Measurements from ENCODE around the gene PCBP3.

Gene PCBP3

GRCh38 chr21:45788637-45789506 is 145.3 kb downstream of the PCBP3 start:
- no peak for DNase-seq (ENCODE audit: low read depth in 1 of 2, low spot score in 1 of 2)
- TF ChIP-seq JUND (IDR thresholded peaks at IDR 0.05; ENCODE audit: low read depth) = no peak
- in situ Hi-C loops (cut with HindIII; ENCODE audit: low pct_unique_long_range_greater_than_20kb, low sequenced_read_pairs) = no loop called here

- no peak for TF ChIP-seq JUND (IDR thresholded peaks at IDR 0.05; ENCODE audit: low read depth)
- DNase-seq (ENCODE audit: low read depth in 1 of 2, low spot score in 1 of 2) = no peak
- in situ Hi-C loops (cut with HindIII; ENCODE audit: low pct_unique_long_range_greater_than_20kb, low sequenced_read_pairs) = no loop called here
Observed at GRCh38 chr21:45790427-45790826, 146.9 kb downstream of the PCBP3 start.

GRCh38 chr21:45791562-45792418 is 148.3 kb downstream of the PCBP3 start:
- in situ Hi-C loops (cut with HindIII; ENCODE audit: low pct_unique_long_range_greater_than_20kb, low sequenced_read_pairs) = no loop called here
- TF ChIP-seq JUND (IDR thresholded peaks at IDR 0.05; ENCODE audit: low read depth) = no peak
- DNase-seq (ENCODE audit: low read depth in 1 of 2, low spot score in 1 of 2) = no peak

GRCh38 chr21:45792682-45793383 is 149.3 kb downstream of the PCBP3 start:
- DNase-seq (ENCODE audit: low read depth in 1 of 2, low spot score in 1 of 2) = peak; percentile 9 to 21
- TF ChIP-seq JUND (IDR thresholded peaks at IDR 0.05; ENCODE audit: low read depth) = no peak
- in situ Hi-C loops (cut with HindIII; ENCODE audit: low pct_unique_long_range_greater_than_20kb, low sequenced_read_pairs) = no loop called here

- in situ Hi-C loops (cut with HindIII; ENCODE audit: low pct_unique_long_range_greater_than_20kb, low sequenced_read_pairs) = no loop called here
- no peak for TF ChIP-seq JUND (IDR thresholded peaks at IDR 0.05; ENCODE audit: low read depth)
Observed at GRCh38 chr21:45794027-45794426, 150.5 kb downstream of the PCBP3 start.

GRCh38 chr21:45796003-45796402 is 152.5 kb downstream of the PCBP3 start:
- in situ Hi-C loops (cut with HindIII; ENCODE audit: low pct_unique_long_range_greater_than_20kb, low sequenced_read_pairs) = no loop called here
- TF ChIP-seq JUND (IDR thresholded peaks at IDR 0.05; ENCODE audit: low read depth) = no peak

More at GRCh38 chr21:45794027-45794426, 150.5 kb downstream of the PCBP3 start:
- DNase-seq (ENCODE audit: low read depth in 1 of 2, low spot score in 1 of 2) = no peak

GRCh38 chr21:45797338-45797737 is 153.8 kb downstream of the PCBP3 start:
- no peak for TF ChIP-seq JUND (IDR thresholded peaks at IDR 0.05; ENCODE audit: low read depth)
- DNase-seq (ENCODE audit: low read depth in 1 of 2, low spot score in 1 of 2) = no peak
- in situ Hi-C loops (cut with HindIII; ENCODE audit: low pct_unique_long_range_greater_than_20kb, low sequenced_read_pairs) = no loop called here

More at GRCh38 chr21:45796003-45796402, 152.5 kb downstream of the PCBP3 start:
- DNase-seq (ENCODE audit: low read depth in 1 of 2, low spot score in 1 of 2) = no peak

GRCh38 chr21:45799765-45800338 is 156.3 kb downstream of the PCBP3 start:
- in situ Hi-C loops (cut with HindIII; ENCODE audit: low pct_unique_long_range_greater_than_20kb, low sequenced_read_pairs) = no loop called here
- no peak for DNase-seq (ENCODE audit: low read depth in 1 of 2, low spot score in 1 of 2)
- TF ChIP-seq JUND (IDR thresholded peaks at IDR 0.05; ENCODE audit: low read depth) = no peak

GRCh38 chr21:45800339-45801080 is 157.0 kb downstream of the PCBP3 start:
- in situ Hi-C loops (cut with HindIII; ENCODE audit: low pct_unique_long_range_greater_than_20kb, low sequenced_read_pairs) = no loop called here
- TF ChIP-seq JUND (IDR thresholded peaks at IDR 0.05; ENCODE audit: low read depth) = no peak
- DNase-seq (ENCODE audit: low read depth in 1 of 2, low spot score in 1 of 2) = no peak

GRCh38 chr21:45801129-45801964 is 157.8 kb downstream of the PCBP3 start:
- in situ Hi-C loops (cut with HindIII; ENCODE audit: low pct_unique_long_range_greater_than_20kb, low sequenced_read_pairs) = no loop called here
- no peak for DNase-seq (ENCODE audit: low read depth in 1 of 2, low spot score in 1 of 2)

GRCh38 chr21:45801989-45802388 is 158.5 kb downstream of the PCBP3 start:
- DNase-seq (ENCODE audit: low read depth in 1 of 2, low spot score in 1 of 2) = no peak
- in situ Hi-C loops (cut with HindIII; ENCODE audit: low pct_unique_long_range_greater_than_20kb, low sequenced_read_pairs) = no loop called here
- no peak for TF ChIP-seq JUND (IDR thresholded peaks at IDR 0.05; ENCODE audit: low read depth)

More at GRCh38 chr21:45801129-45801964, 157.8 kb downstream of the PCBP3 start:
- no peak for TF ChIP-seq JUND (IDR thresholded peaks at IDR 0.05; ENCODE audit: low read depth)

All from T47D (cell line).